K562 (cell line): ENCODE results near the gene FAM174C. TPM values are rescaled to one million over a fixed set of nuclear protein-coding genes. Genes with fewer than 3 reads are reported as not detected.
A peak's percentile ranks its signal among the peaks of the same experiment; 100 is the strongest.

ENCODE experiments used
- BRCA1 ChIP-seq, 2 experiments: fragments of 450-650 bp in 1 of 2; sonication (generic) in 1 of 2; formaldehyde crosslinking in 1 of 2; IDR thresholded peaks; 2 replicates each; pipeline versions ENCODE4 v1.5.0 to v1.6.1; 2017 to 2020; ENCODE audit warnings: mild to moderate bottlenecking in 1 of 2, missing genetic modification reagents in 1 of 2
- CTBP1 ChIP-seq: fragments of 450-650 bp; IDR thresholded peaks from 2 replicates; pipeline ENCODE4 v1.6.1; 2016; ENCODE audit warnings: borderline replicate concordance
- ERF ChIP-seq: fragments of 450-650 bp; formaldehyde crosslinking; IDR thresholded peaks from 2 replicates; pipeline ENCODE4 v1.4.0; 2020; ENCODE audit warnings: mild to moderate bottlenecking, mixed read lengths
- ESRRA ChIP-seq: fragments of 450-650 bp; IDR thresholded peaks from 2 replicates; pipeline ENCODE4 v1.6.1; 2014; ENCODE audit warnings: low read depth, mild to moderate bottlenecking, moderate library complexity, borderline replicate concordance
- MCM7 ChIP-seq, 2 experiments: fragments of 450-650 bp; IDR thresholded peaks; 2 replicates each; pipeline ENCODE4 v1.6.1; 2016 to 2018
- MEF2D ChIP-seq: conservative IDR thresholded peaks from 2 replicates; pipeline ENCODE4 v1.6.1; 2016; ENCODE audit warnings: low read depth, missing genetic modification characterization, missing compliant biosample characterization
- RREB1 ChIP-seq: fragments of 250-450 bp; sonication (Bioruptor Pico); IDR thresholded peaks from 2 replicates; pipeline ENCODE4 v1.4.0; 2020
- SETDB1 ChIP-seq: IDR thresholded peaks from one replicate; pipeline ENCODE4 v1.6.1; 2012; ENCODE audit warnings: low read length, control low read depth, inconsistent platforms
- SLC30A9 ChIP-seq: fragments of 250-450 bp; sonication (Bioruptor Pico); IDR thresholded peaks from 2 replicates; pipeline ENCODE4 v1.8.0; 2022; ENCODE audit warnings: mild to moderate bottlenecking, moderate library complexity
- ZBTB1 ChIP-seq: sonication (generic); formaldehyde crosslinking; IDR thresholded peaks from 2 replicates; pipeline ENCODE4 v1.8.1; 2023; ENCODE audit warnings: missing genetic modification reagents, low read depth, mild to moderate bottlenecking, borderline replicate concordance
- ZNF3 ChIP-seq: fragments of 250-450 bp; sonication (Bioruptor Pico); IDR thresholded peaks from 2 replicates; pipeline ENCODE4 v1.5.0; 2021; ENCODE audit warnings: mild to moderate bottlenecking, moderate library complexity
- ZNF318 ChIP-seq, 2 experiments: fragments of 450-650 bp; IDR thresholded peaks; 2 replicates each; pipeline ENCODE4 v1.6.1; 2016; ENCODE audit warnings: mild to moderate bottlenecking in 2 of 2, borderline replicate concordance in 1 of 2, low read depth in 1 of 2, moderate library complexity in 1 of 2
- polyA plus RNA-seq, 8 experiments: library from polyadenylated mRNA; depleted of rRNA in 4 of 8; stranded (reverse) in 5 of 8; unstranded in 3 of 8; fragments of >200 nt; fragmentation: Nextera tagmentation in 2 of 8; fragmentation: Illumina TruSeq in 1 of 8; extraction: Ambion mirVana in 2 of 8; extraction: Trizol in 1 of 8; gene quantifications; 2 replicates each; pipeline versions ENCODE4 v1.2.1 to v1.2.3, GENCODE V29; 2011 to 2014; ENCODE audit warnings: inconsistent platforms in 1 of 8, missing spikeins in 1 of 8
- total RNA-seq, 7 experiments: library from RNA; depleted of rRNA in 6 of 7; stranded (reverse); fragments of >200 nt in 6 of 7; fragmentation: Illumina TruSeq in 2 of 7; extraction: Trizol in 2 of 7; gene quantifications; 2 replicates each; pipeline versions ENCODE4 v1.2.1 to v1.2.3, GENCODE V29; 2011 to 2021; ENCODE audit warnings: low replicate concordance in 1 of 7

The FAM174C gene
- total and polyA plus RNA-seq, 9 of the 15 experiments (the other 6 are each of a cell fraction or from before 2014, with no cell fraction given): 0.66 to 89.6 (median 20.3) TPM

- TF ChIP-seq ZNF318 (IDR thresholded peaks at IDR 0.05; ENCODE audit: borderline replicate concordance in 1 of 2, low read depth in 1 of 2) (no peak), MEF2D (tag) (peak; percentile 59), BRCA1 (IDR thresholded peaks at IDR 0.05) (no peak), BRCA1 (CRISPR knock-in tag; IDR thresholded peaks at IDR 0.05) (no peak), ZBTB1 (CRISPR knock-in tag) (no peak), RREB1 (CRISPR knock-in tag) (no peak), SLC30A9 (CRISPR knock-in tag) (no peak), ESRRA (no peak; the same call in 1 of the 2 replicates), CTBP1 (peak; percentile 13; the same call in 1 of the 2 replicates), MCM7 (IDR thresholded peaks at IDR 0.05) (no peak), SETDB1 (no peak), ZNF3 (no peak), ERF (CRISPR knock-in tag) (no peak)
Measured at GRCh38 chr19:1266129-1266915, 9.0 kb upstream of the FAM174C start (continued).
